Naive thymus-derived CD4-positive, alpha-beta T cell (primary cell): ENCODE data around the gene HTR6. TPM values are rescaled to one million over a fixed set of nuclear protein-coding genes. Genes with fewer than 3 reads are reported as not detected.

Experiments
- ATAC-seq: fragments of 150-1000 bp; cut with Tn5 transposase; 2 replicates; pipeline ENCODE4 v1.10.0; 2021; ENCODE audit warnings: mild to moderate bottlenecking, moderate library complexity
- CTCF ChIA-PET: fragments of 350-600 bp; sonication (Branson Sonifier 250); formaldehyde crosslinking; loops from one replicate; lab custom pipeline; 2021; ENCODE audit warnings: antibody characterized with exemption; lab: Charles Lee
- POLR2A ChIA-PET: fragments of 350-600 bp; sonication (Branson Sonifier 250); formaldehyde crosslinking; loops from one replicate; lab custom pipeline; 2021; ENCODE audit warnings: antibody characterized with exemption, inconsistent platforms; lab: Charles Lee
- DNase-seq, 9 donors: peaks; one replicate each; pipeline versions ENCODE4 v3.0.0 to v3.0.0-alpha.2; 2020 to 2022; ENCODE audit warnings: mixed read lengths in 1 of 9
- H3K27ac ChIP-seq: one replicate; pipeline ENCODE4 v1.7.0; 2013; ENCODE audit warnings: mild to moderate bottlenecking, low read depth, low read length, moderate library complexity
- H3K27me3 ChIP-seq, 2 donors: one replicate each; pipeline ENCODE4 v1.7.0; 2013; ENCODE audit warnings: low read length in 2 of 2, mild to moderate bottlenecking in 2 of 2, moderate library complexity in 2 of 2; ENCODE audit not compliant: control insufficient read depth in 2 of 2, insufficient read depth in 2 of 2
- H3K36me3 ChIP-seq, 3 experiments: 1 replicate in 2 of 3; 2 replicates in 1 of 3; pipeline ENCODE4 v1.7.0; 2013; ENCODE audit warnings: low read length in 3 of 3, mild to moderate bottlenecking in 3 of 3, moderate library complexity in 1 of 3; ENCODE audit not compliant: insufficient read depth in 3 of 3, control insufficient read depth in 2 of 3
- H3K4me1 ChIP-seq, 2 donors: one replicate each; pipeline ENCODE4 v1.7.0; 2013; ENCODE audit warnings: low read length in 2 of 2, mild to moderate bottlenecking in 2 of 2, moderate library complexity in 1 of 2; ENCODE audit not compliant: control insufficient read depth in 2 of 2, insufficient read depth in 2 of 2
- H3K4me3 ChIP-seq: 2 replicates; pipeline ENCODE4 v1.7.0; 2013; ENCODE audit warnings: mild to moderate bottlenecking, low read length
- H3K9me3 ChIP-seq, 3 experiments: 1 replicate in 2 of 3; 2 replicates in 1 of 3; pipeline ENCODE4 v1.7.0; 2013; ENCODE audit warnings: low read length in 3 of 3; ENCODE audit not compliant: control insufficient read depth in 2 of 3
- H3K27ac Mint-ChIP-seq, 9 donors: one replicate each; pipeline ENCODE4 v1.8.0; 2020 to 2022; ENCODE audit warnings: mixed read lengths in 9 of 9, mild to moderate bottlenecking in 8 of 9, moderate library complexity in 5 of 9, inconsistent platforms in 2 of 9
- H3K27me3 Mint-ChIP-seq, 5 donors: one replicate each; pipeline ENCODE4 v1.8.0; 2021 to 2022; ENCODE audit warnings: mixed read lengths in 5 of 5, mild to moderate bottlenecking in 1 of 5
- H3K36me3 Mint-ChIP-seq, 5 donors: one replicate each; pipeline ENCODE4 v1.8.0; 2020 to 2022; ENCODE audit warnings: mixed read lengths in 5 of 5, mild to moderate bottlenecking in 3 of 5, inconsistent platforms in 1 of 5
- H3K4me1 Mint-ChIP-seq, 7 donors: one replicate each; pipeline ENCODE4 v1.8.0; 2020 to 2022; ENCODE audit warnings: mixed read lengths in 7 of 7, mild to moderate bottlenecking in 3 of 7, inconsistent platforms in 1 of 7
- H3K4me3 Mint-ChIP-seq, 10 donors: one replicate each; pipeline ENCODE4 v1.8.0; 2020 to 2022; ENCODE audit warnings: mild to moderate bottlenecking in 10 of 10, mixed read lengths in 10 of 10, moderate library complexity in 6 of 10, inconsistent platforms in 2 of 10
- H3K9me3 Mint-ChIP-seq, 11 donors: one replicate each; pipeline ENCODE4 v1.8.0; 2020 to 2022; ENCODE audit warnings: mixed read lengths in 11 of 11, mild to moderate bottlenecking in 4 of 11, inconsistent platforms in 1 of 11, moderate library complexity in 1 of 11
- intact Hi-C, 2 donors: fragments of 100-400 bp; cut with micrococcal nuclease; formaldehyde crosslinking; loops; one replicate each; pipeline ENCODE4 v1.15.1; 2023
- polyA plus RNA-seq, 2 donors: library from polyadenylated mRNA; unstranded; fragments of 300-500 nt; fragmentation: Illumina TruSeq; gene quantifications; one replicate each; pipeline ENCODE4 v1.2.3, GENCODE V29; 2021
- total RNA-seq, 6 experiments: library from RNA in 5 of 6; stranded (reverse) in 5 of 6; gene quantifications; 1 replicate in 5 of 6; 2 replicates in 1 of 6; pipeline ENCODE4 v1.2.3 and lab custom pipeline; 2021 to 2026

HTR6 gene
- total and polyA plus RNA-seq, 7 experiments from 2014 or later: 0.13 to 0.92 (median 0.47) TPM; not detected in 3

DNA sequence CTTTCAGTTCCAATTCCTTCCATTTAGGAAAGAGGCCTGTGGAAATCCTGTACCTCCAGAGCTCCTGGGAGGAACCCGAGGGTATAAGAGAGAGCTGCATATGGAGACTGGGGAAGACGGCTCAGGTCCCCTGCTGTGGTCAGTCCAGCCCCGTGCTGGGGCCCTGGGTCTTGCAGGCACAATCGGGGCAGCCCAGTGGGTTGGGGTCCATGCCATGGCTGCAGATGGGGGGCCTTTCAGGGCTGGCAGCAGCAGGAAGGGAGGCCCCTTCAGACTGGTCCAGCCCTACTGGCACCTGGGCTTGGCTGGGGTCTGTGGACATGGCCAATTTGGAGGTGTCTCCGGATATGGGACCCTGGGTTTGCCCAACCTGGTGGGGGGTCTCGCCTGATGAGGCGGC is 18.2 kb downstream of the HTR6 start:
- intact Hi-C loops: no loop called here
- Histone ChIP-seq H3K4me3 (no peak overlapping the region), H3K9me3 (peaks cover 0 to 6% (median 0%) of the 10 kb centered on the region in 3 experiments), H3K36me3 (peaks cover 0 to 15% (median 0%) of the 10 kb centered on the region in 3 experiments), H3K27ac (no peak overlapping the region), H3K4me1 (peaks cover 16 to 19% of the 10 kb centered on the region in 2 donors), H3K27me3 (no peaks in the 10 kb centered on the region)
- ChIA-PET CTCF (interaction anchor here (0.9 kb wide), 1 partner anchor 10 kb away, joined by 3 read pairs; no protein-coding TSS in a partner anchor), POLR2A (no interaction called here)
- Mint-ChIP-seq H3K4me1 (peaks cover 0 to 23% (median 19%) of the 10 kb centered on the region in 7 donors), H3K27me3 (no peaks in the 10 kb centered on the region), H3K27ac (no peak overlapping the region), H3K9me3 (no peaks in the 10 kb centered on the region), H3K4me3 (no peak overlapping the region), H3K36me3 (peaks cover 0 to 22% (median 6%) of the 10 kb centered on the region in 5 donors)
- DNase-seq: no peak
- ATAC-seq: no peak

DNA sequence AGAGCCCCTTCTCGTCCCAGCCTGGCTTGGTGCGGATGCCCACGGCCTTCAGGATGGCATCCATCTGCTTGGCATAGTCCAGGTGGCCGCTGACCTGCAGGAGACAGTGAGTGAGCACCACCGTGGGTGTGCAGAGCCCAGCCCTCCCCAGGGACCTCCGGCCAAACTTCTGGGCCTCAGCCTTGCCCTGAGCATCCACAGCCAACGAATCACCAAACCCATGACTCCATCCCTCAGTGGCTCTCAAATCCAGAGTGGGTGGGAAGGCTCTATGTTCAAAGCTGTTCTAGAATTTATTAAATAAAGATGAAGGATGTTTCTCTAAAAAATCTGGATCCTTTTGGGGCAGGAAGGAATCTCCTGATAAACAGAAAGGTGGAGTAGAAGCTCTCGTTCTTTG is 18.7 kb downstream of the HTR6 start:
- peaks cover 3 to 28% (median 24%) of the 10 kb centered on the region in 7 donors for H3K4me1 Mint-ChIP-seq
- peaks cover 0 to 22% (median 9%) of the 10 kb centered on the region in 5 donors for H3K36me3 Mint-ChIP-seq
- no peaks in the 10 kb centered on the region for H3K27me3 Mint-ChIP-seq
- no peak overlapping the region for H3K4me3 Mint-ChIP-seq
- DNase-seq (no peak), ATAC-seq (no peak)
- POLR2A ChIA-PET: no interaction called here
- CTCF ChIA-PET: interaction anchor here (0.6 to 0.9 kb wide), 3 partner anchors 10 to 836 kb away, joined by 3 to 5 read pairs (median 4); no protein-coding TSS in a partner anchor
- Histone ChIP-seq H3K27me3 (no peaks in the 10 kb centered on the region), H3K27ac (no peak overlapping the region), H3K36me3 (peaks cover 0 to 15% (median 0%) of the 10 kb centered on the region in 3 experiments), H3K4me3 (no peak overlapping the region), H3K4me1 (peaks cover 20 to 23% of the 10 kb centered on the region in 2 donors), H3K9me3 (peaks cover 0 to 6% (median 0%) of the 10 kb centered on the region in 3 experiments)
- H3K9me3 Mint-ChIP-seq: peaks cover 0 to 3% (median 0%) of the 10 kb centered on the region in 11 donors
- H3K27ac Mint-ChIP-seq: no peak overlapping the region
- intact Hi-C loops: no loop called here

- ChIA-PET CTCF (interaction anchor here (1.0 kb wide), 1 partner anchor 19 kb away, joined by 3 read pairs; no protein-coding TSS in a partner anchor), POLR2A (interaction anchor here (0.9 kb wide), 1 partner anchor 13 kb away, joined by 3 read pairs; no protein-coding TSS in a partner anchor)
- Mint-ChIP-seq H3K4me1 (peaks cover 4 to 40% (median 35%) of the 10 kb centered on the region in 7 donors), H3K36me3 (peaks cover 0 to 29% (median 15%) of the 10 kb centered on the region in 5 donors), H3K4me3 (no peak overlapping the region), H3K27ac (peak overlapping the region in 2 of 9 donors; percentile 15 to 33), H3K27me3 (no peaks in the 10 kb centered on the region), H3K9me3 (peaks cover 0 to 8% (median 4%) of the 10 kb centered on the region in 11 donors)
- peaks cover 0 to 12% (median 0%) of the 10 kb centered on the region in 3 experiments for H3K9me3 ChIP-seq
- ATAC-seq: no peak
- H3K36me3 ChIP-seq: peaks cover 0 to 7% (median 0%) of the 10 kb centered on the region in 3 experiments
- intact Hi-C loops: no loop called here
- H3K4me1 ChIP-seq: peaks cover 33 to 37% of the 10 kb centered on the region in 2 donors
- H3K27me3 ChIP-seq: no peaks in the 10 kb centered on the region
- H3K4me3 ChIP-seq: no peak overlapping the region
- DNase-seq: no peak
- H3K27ac ChIP-seq: no peak overlapping the region
Observed at GRCh38 chr1:19684677-19685076, 20.0 kb downstream of the HTR6 start.

GRCh38 chr1:19685994-19686393 is 21.3 kb downstream of the HTR6 start:
- DNase-seq (no peak), ATAC-seq (no peak)
- Histone ChIP-seq H3K27me3 (no peaks in the 10 kb centered on the region), H3K4me1 (peaks cover 38 to 43% of the 10 kb centered on the region in 2 donors), H3K36me3 (peaks cover 0 to 17% (median 0%) of the 10 kb centered on the region in 3 experiments), H3K27ac (peak overlapping the region; percentile 70), H3K4me3 (no peak overlapping the region), H3K9me3 (peaks cover 0 to 21% (median 0%) of the 10 kb centered on the region in 3 experiments)
- H3K9me3 Mint-ChIP-seq: peaks cover 0 to 19% (median 5%) of the 10 kb centered on the region in 11 donors
- H3K4me1 Mint-ChIP-seq: peaks cover 4 to 47% (median 39%) of the 10 kb centered on the region in 7 donors
- ChIA-PET POLR2A (interaction anchor here (0.9 to 1.6 kb wide), 2 partner anchors 12 to 24 kb away, joined by 3 read pairs; no protein-coding TSS in a partner anchor), CTCF (no interaction called here)
- H3K36me3 Mint-ChIP-seq: peaks cover 0 to 40% (median 20%) of the 10 kb centered on the region in 5 donors
- H3K27me3 Mint-ChIP-seq: no peaks in the 10 kb centered on the region
- peak overlapping the region in 6 of 9 donors; percentile 14 to 96 (median 87) for H3K27ac Mint-ChIP-seq
- peak overlapping the region in 1 of 10 donors; percentile 42 for H3K4me3 Mint-ChIP-seq
- intact Hi-C loops: no loop called here

- peak overlapping the region in 8 of 9 donors; percentile 88 to 96 (median 93) for H3K27ac Mint-ChIP-seq
- peaks cover 38 to 43% of the 10 kb centered on the region in 2 donors for H3K4me1 ChIP-seq
- peaks cover 0 to 25% (median 10%) of the 10 kb centered on the region in 11 donors for H3K9me3 Mint-ChIP-seq
- no peaks in the 10 kb centered on the region for H3K27me3 ChIP-seq
- H3K9me3 ChIP-seq: peaks cover 0 to 21% (median 0%) of the 10 kb centered on the region in 3 experiments
- CTCF ChIA-PET: interaction anchor here (0.9 to 1.2 kb wide), 3 partner anchors 10 to 24 kb away, joined by 3 read pairs; no protein-coding TSS in a partner anchor
- ATAC-seq (no peak), DNase-seq (no peak)
- POLR2A ChIA-PET: interaction anchor here (0.8 to 1.6 kb wide), 3 partner anchors 18 to 25 kb away, joined by 3 to 4 read pairs (median 3); no protein-coding TSS in a partner anchor
- intact Hi-C loops: no loop called here
- peak overlapping the region; percentile 6 for H3K4me3 ChIP-seq
- H3K27ac ChIP-seq: peak overlapping the region; percentile 70
- H3K36me3 Mint-ChIP-seq: peaks cover 0 to 47% (median 29%) of the 10 kb centered on the region in 5 donors
- H3K4me1 Mint-ChIP-seq: peaks cover 4 to 53% (median 44%) of the 10 kb centered on the region in 7 donors
- no peaks in the 10 kb centered on the region for H3K27me3 Mint-ChIP-seq
- H3K4me3 Mint-ChIP-seq: peak overlapping the region in 9 of 10 donors; percentile 25 to 83 (median 64)
- H3K36me3 ChIP-seq: peaks cover 0 to 24% (median 0%) of the 10 kb centered on the region in 3 experiments
Observed at GRCh38 chr1:19687414-19687813, 22.7 kb downstream of the HTR6 start.

- peaks cover 0 to 25% (median 10%) of the 10 kb centered on the region in 11 donors for H3K9me3 Mint-ChIP-seq
- CTCF ChIA-PET: interaction anchor here (0.6 to 1.2 kb wide), 4 partner anchors 11 to 241 kb away, joined by 3 read pairs; no protein-coding TSS in a partner anchor
- intact Hi-C loops: loop anchor here in 1 of 2 donors (1.0 to 2.0 kb wide), 2 partner anchors 17 to 27 kb away; no protein-coding TSS in a partner anchor
- Histone ChIP-seq H3K27ac (peak overlapping the region; percentile 70), H3K36me3 (peaks cover 0 to 21% (median 0%) of the 10 kb centered on the region in 3 experiments), H3K9me3 (peaks cover 0 to 21% (median 0%) of the 10 kb centered on the region in 3 experiments), H3K4me1 (peaks cover 38 to 43% of the 10 kb centered on the region in 2 donors), H3K27me3 (no peaks in the 10 kb centered on the region), H3K4me3 (peak overlapping the region; percentile 6)
- peak overlapping the region in 9 of 10 donors; percentile 42 to 83 (median 69) for H3K4me3 Mint-ChIP-seq
- POLR2A ChIA-PET: interaction anchor here (0.5 to 1.6 kb wide), 3 partner anchors 19 to 232 kb away, joined by 3 to 4 read pairs (median 3); no protein-coding TSS in a partner anchor
- peak overlapping the region in 8 of 9 donors; percentile 88 to 96 (median 93) for H3K27ac Mint-ChIP-seq
- ATAC-seq (peak; percentile 48), DNase-seq (peak in 6 of 9 donors; percentile 33 to 73 (median 66))
- no peaks in the 10 kb centered on the region for H3K27me3 Mint-ChIP-seq
- peaks cover 0 to 46% (median 28%) of the 10 kb centered on the region in 5 donors for H3K36me3 Mint-ChIP-seq
- H3K4me1 Mint-ChIP-seq: peaks cover 4 to 53% (median 44%) of the 10 kb centered on the region in 7 donors
Observed at GRCh38 chr1:19688041-19688842, 23.6 kb downstream of the HTR6 start.
